ENCODE measurements around the gene MBD3L2B.

DNA sequence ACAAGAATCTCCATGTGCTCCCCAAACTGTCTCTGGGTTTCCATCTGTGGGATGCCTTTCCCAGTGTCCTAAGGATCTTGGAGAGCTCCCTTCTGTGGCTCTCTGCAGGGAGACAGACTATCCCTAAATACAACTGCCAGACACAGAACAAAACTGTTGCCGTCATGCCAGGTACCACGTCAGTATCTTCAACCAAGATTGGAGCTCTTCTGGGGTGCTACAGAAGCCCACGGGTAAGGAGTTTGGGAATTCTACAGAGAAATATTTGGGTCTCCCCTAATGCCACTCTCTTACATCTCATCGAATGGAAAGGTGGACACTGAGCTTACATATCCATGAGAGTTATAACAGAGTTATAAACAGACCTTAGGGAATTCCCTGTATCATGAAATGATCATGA lies 42.1 kb upstream of the MBD3L2B start:
- TF ChIP-seq EZH2phosphoT487 (IDR thresholded peaks at IDR 0.05; ENCODE audit: insufficient read depth, low read depth) (no peak), EZH2 (IDR thresholded peaks at IDR 0.05; ENCODE audit: insufficient read depth, poor library complexity, severe bottlenecking) (no peak)
